Measurements from ENCODE around the gene ZNF649.

ZNF649 gene

DNA sequence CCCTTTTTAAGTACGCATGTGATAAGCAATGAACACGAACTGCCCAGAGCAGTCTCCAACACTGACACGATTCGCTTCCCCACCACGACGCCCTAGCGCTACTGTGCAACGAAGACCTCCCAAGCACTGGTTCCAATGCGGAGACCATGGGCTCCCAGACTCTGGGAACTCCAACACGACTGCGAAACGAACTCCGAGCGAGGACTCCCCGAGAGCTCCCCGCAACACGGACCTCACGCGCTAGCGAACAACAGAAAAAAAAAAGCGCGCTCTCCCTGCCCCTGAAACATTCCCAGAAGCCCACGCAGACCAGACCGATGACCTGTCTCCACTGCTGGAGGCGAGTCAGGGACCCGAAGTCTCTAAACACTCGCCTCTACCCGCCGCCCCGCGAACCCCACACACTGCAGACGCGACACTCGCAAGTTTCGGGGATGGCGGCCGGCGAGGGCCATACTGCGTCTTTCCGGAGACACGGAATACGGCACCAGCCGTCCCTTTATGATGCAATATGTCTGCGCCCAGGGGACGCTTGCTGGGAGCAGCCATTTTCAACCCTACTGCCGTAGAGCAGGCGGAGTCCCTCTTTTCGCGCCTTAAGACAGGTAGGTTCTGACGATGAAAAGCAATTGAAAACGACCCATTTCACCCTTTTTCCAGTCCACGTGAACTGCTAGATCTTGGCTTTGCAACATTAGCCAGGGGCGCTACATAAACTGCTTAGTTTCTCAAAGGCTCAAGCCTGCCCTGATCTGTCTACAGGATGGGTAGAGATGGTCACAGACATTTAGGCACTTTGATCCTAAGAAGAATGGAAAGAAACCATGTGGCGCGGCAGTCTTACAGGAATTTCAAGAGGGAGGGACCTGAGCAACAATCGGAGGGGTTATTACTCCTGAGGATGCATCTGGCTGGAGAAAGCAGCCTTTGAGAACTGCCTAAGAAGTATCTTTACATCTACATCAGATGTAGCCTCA is 17.0 kb downstream of the ZNF649 start, which contains the start of gene ZNF577:
ZNF577 (minus strand) TSS at position 430 of the 977 bp plus-strand sequence. CDS start 7,569 bp downstream, outside the sequence.
- DNase-seq, result peak; percentile 96

DNA sequence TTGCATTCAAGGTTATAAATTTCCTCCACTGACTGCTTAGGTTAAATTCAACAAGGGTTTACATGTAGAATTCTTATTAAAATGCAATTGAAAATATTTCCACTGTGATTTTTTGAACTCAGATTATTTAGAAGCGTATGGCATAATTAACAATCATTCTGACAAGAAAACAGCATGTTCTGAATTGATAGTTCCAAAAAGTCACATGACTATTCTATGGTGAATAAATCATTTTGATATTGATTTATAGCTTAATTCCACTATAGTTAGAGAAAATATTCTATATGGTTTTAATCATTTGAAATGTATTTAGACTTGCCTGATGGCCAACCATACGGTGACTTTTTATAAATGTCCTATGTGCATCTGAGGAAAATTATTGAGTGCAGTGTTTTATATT is 20.1 kb downstream of the ZNF649 start:
- no peak for DNase-seq

DNA sequence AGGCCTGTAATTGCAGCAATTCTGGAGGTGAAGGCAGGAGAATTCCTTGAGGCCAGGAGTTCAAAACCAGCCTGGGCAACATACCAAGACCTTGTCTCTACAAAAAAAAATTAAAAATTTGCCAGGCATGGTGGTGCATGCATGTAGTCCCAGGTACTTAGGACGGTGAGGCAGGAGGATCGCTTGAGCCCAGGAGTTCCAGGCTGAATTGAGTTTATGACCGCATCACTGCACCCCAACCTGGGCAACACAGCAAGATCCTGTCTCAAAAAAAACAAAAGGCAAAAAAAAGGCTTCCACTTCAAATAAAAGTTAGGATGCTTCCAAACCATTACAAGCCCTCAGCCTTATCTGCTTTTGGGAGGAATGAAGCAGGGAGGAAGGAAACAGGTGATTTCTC is 22.3 kb downstream of the ZNF649 start:
- DNase-seq, result no peak

DNA sequence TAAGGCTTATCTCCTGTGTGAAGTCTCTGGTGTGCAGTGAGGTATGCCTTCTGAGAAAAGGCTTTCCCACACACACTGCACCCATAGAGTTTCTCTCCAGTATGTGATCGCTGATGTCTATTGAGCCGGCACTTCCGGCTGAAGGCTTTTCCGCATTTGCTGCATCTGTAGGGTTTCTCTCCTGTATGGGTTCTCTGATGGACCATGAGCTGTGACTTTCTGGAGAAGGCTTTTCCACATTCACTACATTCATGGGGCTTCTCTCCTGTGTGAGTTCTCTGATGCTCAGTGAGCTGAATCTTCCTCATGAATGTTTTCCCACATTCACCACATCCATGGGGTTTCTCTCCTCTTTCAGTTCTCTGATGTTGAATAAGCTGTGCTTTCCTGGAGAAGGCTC is 31.7 kb downstream of the ZNF649 start:
- DNase-seq, result no peak

DNA sequence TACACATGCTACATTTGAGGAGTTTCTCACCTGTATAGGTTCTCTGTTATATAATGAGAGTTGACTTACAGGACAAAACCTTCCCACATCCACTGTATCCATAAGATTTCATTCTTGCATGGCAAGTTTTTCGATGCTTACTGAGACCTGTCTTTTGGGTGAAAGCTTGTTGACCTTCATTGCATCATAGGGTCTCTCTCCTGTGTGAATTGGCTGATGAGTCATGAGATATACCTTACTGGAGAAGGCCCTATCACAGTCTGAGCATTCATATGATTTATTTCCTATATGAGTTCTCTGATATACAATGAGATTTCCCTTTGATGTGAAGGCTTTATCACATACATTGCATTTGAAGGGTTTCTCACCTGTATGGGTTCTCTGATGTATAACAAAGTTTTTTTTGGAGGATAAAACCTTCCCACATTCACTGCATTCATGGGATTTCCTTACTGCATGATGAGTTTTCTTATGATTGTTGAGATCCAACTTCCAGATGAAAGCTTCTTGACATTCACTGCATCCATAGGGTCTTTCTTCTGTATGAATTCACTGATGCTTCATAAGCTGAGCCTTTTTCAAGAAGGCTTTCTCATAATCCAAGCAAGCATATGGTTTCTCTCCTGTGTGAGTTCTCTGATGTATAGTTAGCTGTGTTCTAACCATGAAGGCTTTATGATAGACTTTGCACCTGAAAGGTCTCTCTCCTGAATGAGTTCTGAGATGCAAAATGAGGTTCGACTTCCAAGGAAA is 42.8 kb downstream of the ZNF649 start:
- no peak for DNase-seq

Data from femur (tissue), 1 donor.